Measurements from ENCODE around the gene ART1.

ART1 gene

GRCh38 chr11:3614742-3615171, 30.2 kb upstream of the ART1 start:
- no peaks in the 10 kb centered on the region for H3K27me3 ChIP-seq (ENCODE audit: control insufficient read depth, insufficient read depth, low read length)
- WGBS (ENCODE audit: insufficient coverage, insufficient read length): no CpG with 5 or more reads among the region's 5 CpGs
- no peak overlapping the region for H3K27ac ChIP-seq (ENCODE audit: low read length)
- no peak overlapping the region for H3K4me3 ChIP-seq (ENCODE audit: low read length)
- H3K36me3 ChIP-seq (ENCODE audit: control insufficient read depth, insufficient read depth, low read length): no peaks in the 10 kb centered on the region
- no peaks in the 10 kb centered on the region for H3K9me3 ChIP-seq (ENCODE audit: control insufficient read depth, insufficient read depth, low read length)
- no peak for DNase-seq (ENCODE audit: low read depth, low spot score)
- peaks cover 2% of the 10 kb centered on the region; the same call in 1 of the 2 replicates for H3K4me1 ChIP-seq (ENCODE audit: control insufficient read depth, insufficient read depth, low read length)

DNA sequence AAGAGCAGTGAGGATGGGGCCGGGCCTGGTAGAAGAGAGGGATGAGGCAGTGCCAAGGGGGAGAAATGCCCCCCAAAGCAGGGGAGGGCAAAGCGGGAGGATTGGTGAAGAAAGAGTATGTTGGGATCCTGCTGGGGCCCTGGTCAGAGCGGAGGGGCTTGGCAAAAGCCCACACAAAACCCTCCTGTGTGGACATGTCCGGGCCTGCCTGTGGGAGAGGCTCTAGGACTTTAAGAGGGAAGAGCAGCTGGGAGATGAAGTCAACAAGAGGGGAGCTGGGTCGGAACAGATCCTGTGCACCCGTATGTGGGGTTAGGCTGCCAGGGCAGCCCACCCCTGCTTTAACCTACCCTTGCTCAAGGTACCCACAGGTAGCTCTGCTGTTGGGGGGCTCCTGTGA, 28.9 kb upstream of the ART1 start:
- H3K27me3 ChIP-seq (ENCODE audit: control insufficient read depth, insufficient read depth, low read length): no peaks in the 10 kb centered on the region
- no peaks in the 10 kb centered on the region for H3K9me3 ChIP-seq (ENCODE audit: control insufficient read depth, insufficient read depth, low read length)
- no peak for DNase-seq (ENCODE audit: low read depth, low spot score)
- H3K27ac ChIP-seq (ENCODE audit: low read length): no peak overlapping the region
- whole genome bisulfite sequencing (ENCODE audit: insufficient coverage, insufficient read length): no CpG with 5 or more reads among the region's 6 CpGs
- H3K4me3 ChIP-seq (ENCODE audit: low read length): no peak overlapping the region
- no peaks in the 10 kb centered on the region for H3K36me3 ChIP-seq (ENCODE audit: control insufficient read depth, insufficient read depth, low read length)
- H3K4me1 ChIP-seq (ENCODE audit: control insufficient read depth, insufficient read depth, low read length): peaks cover 2% of the 10 kb centered on the region; the same call in 1 of the 2 replicates

DNA sequence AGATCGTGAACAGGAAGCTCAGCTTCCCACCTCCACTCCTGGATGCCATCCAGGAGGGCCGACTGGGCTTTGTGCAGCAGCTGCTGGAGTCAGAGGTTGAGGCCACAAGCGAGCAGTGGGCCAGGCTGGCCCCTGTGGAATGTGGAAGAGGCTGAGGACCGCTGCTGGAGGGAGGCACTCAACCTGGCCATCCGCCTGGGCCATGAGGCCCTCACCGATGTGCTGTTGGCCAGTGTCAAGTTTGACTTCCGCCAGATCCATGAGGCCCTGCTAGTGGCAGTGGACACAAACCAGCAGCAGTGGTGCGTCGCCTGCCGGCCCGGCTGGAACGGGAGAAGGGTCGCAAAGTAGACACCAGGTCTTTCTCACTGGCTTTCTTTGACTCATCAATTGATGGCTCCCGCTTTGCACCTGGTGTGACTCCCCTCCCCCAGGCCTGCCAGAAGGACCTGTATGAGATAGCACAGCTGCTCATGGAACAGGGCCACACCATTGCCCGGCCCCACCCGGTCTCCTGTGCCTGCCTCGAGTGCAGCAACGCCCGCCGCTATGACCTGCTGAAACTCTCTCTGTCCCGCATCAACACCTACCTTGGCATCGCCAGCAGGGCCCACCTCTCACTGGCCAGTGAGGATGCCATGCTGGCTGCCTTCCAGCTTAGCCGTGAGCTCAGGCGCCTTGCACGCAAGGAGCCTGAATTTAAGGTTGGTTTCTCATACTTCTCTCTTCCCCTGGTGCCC, 28.0 kb upstream of the ART1 start:
- H3K36me3 ChIP-seq (ENCODE audit: control insufficient read depth, insufficient read depth, low read length): no peaks in the 10 kb centered on the region
- no peak for DNase-seq (ENCODE audit: low read depth, low spot score)
- no peak overlapping the region for H3K4me3 ChIP-seq (ENCODE audit: low read length)
- peaks cover 2% of the 10 kb centered on the region; the same call in 1 of the 2 replicates for H3K4me1 ChIP-seq (ENCODE audit: control insufficient read depth, insufficient read depth, low read length)
- WGBS (ENCODE audit: insufficient coverage, insufficient read length): no CpG with 5 or more reads among the region's 25 CpGs
- no peaks in the 10 kb centered on the region for H3K27me3 ChIP-seq (ENCODE audit: control insufficient read depth, insufficient read depth, low read length)
- H3K27ac ChIP-seq (ENCODE audit: low read length): no peak overlapping the region
- no peaks in the 10 kb centered on the region for H3K9me3 ChIP-seq (ENCODE audit: control insufficient read depth, insufficient read depth, low read length)

DNA sequence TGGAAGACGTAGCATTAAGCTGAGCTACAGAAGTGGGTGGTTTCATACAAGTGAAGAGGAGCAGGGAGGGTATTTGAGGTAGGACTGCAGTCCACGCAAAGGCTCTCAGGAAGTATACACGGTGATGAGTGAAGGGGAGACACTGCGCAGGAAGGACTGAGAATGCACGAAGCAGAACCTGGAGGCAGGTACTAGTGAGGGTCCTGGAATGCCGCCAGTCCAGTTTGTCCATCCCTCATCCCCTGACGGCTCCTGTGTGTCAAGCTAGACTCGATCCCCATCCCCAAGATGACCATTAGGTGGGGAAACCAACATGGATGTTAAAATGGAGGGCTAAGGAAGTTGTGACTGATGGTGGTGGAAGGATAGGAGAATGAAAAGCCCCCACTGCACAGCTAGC, 26.9 kb upstream of the ART1 start:
- DNase-seq (ENCODE audit: low read depth, low spot score): no peak
- WGBS (ENCODE audit: insufficient coverage, insufficient read length): no CpG with 5 or more reads among the region's 8 CpGs
- no peaks in the 10 kb centered on the region for H3K36me3 ChIP-seq (ENCODE audit: control insufficient read depth, insufficient read depth, low read length)
- no peaks in the 10 kb centered on the region for H3K27me3 ChIP-seq (ENCODE audit: control insufficient read depth, insufficient read depth, low read length)
- H3K4me1 ChIP-seq (ENCODE audit: control insufficient read depth, insufficient read depth, low read length): peaks cover 2% of the 10 kb centered on the region; the same call in 1 of the 2 replicates
- H3K9me3 ChIP-seq (ENCODE audit: control insufficient read depth, insufficient read depth, low read length): no peaks in the 10 kb centered on the region
- no peak overlapping the region for H3K27ac ChIP-seq (ENCODE audit: low read length)
- no peak overlapping the region for H3K4me3 ChIP-seq (ENCODE audit: low read length)

DNA sequence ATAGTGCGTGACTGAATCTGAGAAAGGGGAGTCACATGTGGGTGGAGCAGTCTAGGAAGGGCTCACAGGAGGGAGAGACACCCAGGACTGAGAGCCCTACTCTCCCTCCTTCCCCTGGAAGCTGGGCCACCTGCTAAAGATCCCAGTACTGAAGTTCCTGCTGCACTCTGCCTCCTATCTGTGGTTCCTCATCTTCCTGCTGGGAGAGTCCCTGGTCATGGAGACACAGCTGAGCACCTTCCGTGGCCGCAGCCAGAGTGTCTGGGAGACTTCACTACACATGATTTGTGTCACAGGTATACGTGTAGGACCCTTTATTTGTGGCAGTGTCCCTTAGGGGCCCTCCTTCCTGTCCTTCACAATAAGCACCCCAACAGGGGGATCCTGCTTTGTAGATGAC, 22.4 kb upstream of the ART1 start:
- Histone ChIP-seq H3K4me1 (ENCODE audit: control insufficient read depth, insufficient read depth, low read length) (no peaks in the 10 kb centered on the region), H3K9me3 (ENCODE audit: control insufficient read depth, insufficient read depth, low read length) (no peaks in the 10 kb centered on the region), H3K27ac (ENCODE audit: low read length) (no peak overlapping the region), H3K4me3 (ENCODE audit: low read length) (no peak overlapping the region), H3K36me3 (ENCODE audit: control insufficient read depth, insufficient read depth, low read length) (no peaks in the 10 kb centered on the region), H3K27me3 (ENCODE audit: control insufficient read depth, insufficient read depth, low read length) (no peaks in the 10 kb centered on the region)
- no CpG with 5 or more reads among the region's 4 CpGs for WGBS (ENCODE audit: insufficient coverage, insufficient read length)
- no peak for DNase-seq (ENCODE audit: low read depth, low spot score)

GRCh38 chr11:3623121-3623520, 21.8 kb upstream of the ART1 start:
- Histone ChIP-seq H3K4me3 (ENCODE audit: low read length) (no peak overlapping the region), H3K9me3 (ENCODE audit: control insufficient read depth, insufficient read depth, low read length) (no peaks in the 10 kb centered on the region), H3K36me3 (ENCODE audit: control insufficient read depth, insufficient read depth, low read length) (no peaks in the 10 kb centered on the region), H3K27ac (ENCODE audit: low read length) (no peak overlapping the region), H3K4me1 (ENCODE audit: control insufficient read depth, insufficient read depth, low read length) (no peaks in the 10 kb centered on the region), H3K27me3 (ENCODE audit: control insufficient read depth, insufficient read depth, low read length) (no peaks in the 10 kb centered on the region)
- DNase-seq (ENCODE audit: low read depth, low spot score): no peak
- 100% methylated on average over 1 of the region's 5 CpGs for WGBS (ENCODE audit: insufficient coverage, insufficient read length)

- no peak for DNase-seq (ENCODE audit: low read depth, low spot score)
- no peak overlapping the region for H3K4me3 ChIP-seq (ENCODE audit: low read length)
- no peak overlapping the region for H3K27ac ChIP-seq (ENCODE audit: low read length)
- H3K27me3 ChIP-seq (ENCODE audit: control insufficient read depth, insufficient read depth, low read length): no peaks in the 10 kb centered on the region
- H3K4me1 ChIP-seq (ENCODE audit: control insufficient read depth, insufficient read depth, low read length): no peaks in the 10 kb centered on the region
- H3K9me3 ChIP-seq (ENCODE audit: control insufficient read depth, insufficient read depth, low read length): no peaks in the 10 kb centered on the region
- no peaks in the 10 kb centered on the region for H3K36me3 ChIP-seq (ENCODE audit: control insufficient read depth, insufficient read depth, low read length)
- no CpG with 5 or more reads among the region's 8 CpGs for WGBS (ENCODE audit: insufficient coverage, insufficient read length)
These were observed 21.0 kb upstream of the ART1 start for GRCh38 chr11:3623767-3624458.

DNA sequence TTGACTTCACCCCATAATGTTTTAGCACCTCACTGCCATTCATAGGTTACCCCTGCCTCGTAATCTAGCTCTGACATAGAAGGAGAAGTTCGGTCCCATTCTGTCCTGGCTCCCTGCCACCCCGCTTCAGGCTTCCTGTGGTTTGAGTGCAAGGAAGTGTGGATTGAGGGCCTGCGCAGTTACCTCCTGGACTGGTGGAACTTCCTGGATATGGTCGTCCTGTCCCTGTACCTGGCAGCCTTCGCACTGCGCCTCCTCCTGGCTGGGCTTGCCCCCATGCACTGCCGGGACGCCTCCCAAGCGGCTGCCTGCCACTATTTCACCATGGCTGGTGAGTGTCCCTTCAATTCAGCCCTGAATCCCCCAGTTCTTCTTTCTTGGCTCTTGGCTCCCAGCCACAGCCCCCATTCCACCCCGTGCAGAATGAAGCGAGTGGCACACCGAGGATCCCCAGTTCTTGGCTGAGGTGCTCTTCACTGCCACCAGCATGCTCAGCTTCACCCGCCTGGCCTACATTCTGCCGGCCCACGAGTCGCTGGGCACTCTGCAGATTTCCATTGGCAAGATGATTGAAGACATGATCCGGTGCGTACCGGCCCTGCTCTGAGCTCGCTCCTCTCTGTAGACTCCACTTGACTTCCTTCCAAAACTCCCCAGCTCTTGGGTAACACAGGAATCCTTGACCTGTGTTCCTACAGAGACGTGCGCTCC, 18.5 kb upstream of the ART1 start:
- WGBS (ENCODE audit: insufficient coverage, insufficient read length): no CpG with 5 or more reads among the region's 23 CpGs
- Histone ChIP-seq H3K4me1 (ENCODE audit: control insufficient read depth, insufficient read depth, low read length) (no peaks in the 10 kb centered on the region), H3K27ac (ENCODE audit: low read length) (no peak overlapping the region), H3K4me3 (ENCODE audit: low read length) (no peak overlapping the region), H3K36me3 (ENCODE audit: control insufficient read depth, insufficient read depth, low read length) (no peaks in the 10 kb centered on the region), H3K9me3 (ENCODE audit: control insufficient read depth, insufficient read depth, low read length) (no peaks in the 10 kb centered on the region), H3K27me3 (ENCODE audit: control insufficient read depth, insufficient read depth, low read length) (no peaks in the 10 kb centered on the region)
- no peak for DNase-seq (ENCODE audit: low read depth, low spot score)

- no peaks in the 10 kb centered on the region for H3K9me3 ChIP-seq (ENCODE audit: control insufficient read depth, insufficient read depth, low read length)
These were observed 17.6 kb upstream of the ART1 start for GRCh38 chr11:3627291-3627690.

GRCh38 chr11:3631331-3631730, 13.6 kb upstream of the ART1 start:
- DNase-seq (ENCODE audit: low read depth, low spot score): no peak
- H3K4me1 ChIP-seq (ENCODE audit: control insufficient read depth, insufficient read depth, low read length): no peaks in the 10 kb centered on the region
- WGBS (ENCODE audit: insufficient coverage, insufficient read length): no CpG with 5 or more reads among the region's 4 CpGs

More at GRCh38 chr11:3627291-3627690, 17.6 kb upstream of the ART1 start:
- Histone ChIP-seq H3K4me1 (ENCODE audit: control insufficient read depth, insufficient read depth, low read length) (no peaks in the 10 kb centered on the region), H3K27me3 (ENCODE audit: control insufficient read depth, insufficient read depth, low read length) (no peaks in the 10 kb centered on the region), H3K4me3 (ENCODE audit: low read length) (no peak overlapping the region), H3K27ac (ENCODE audit: low read length) (no peak overlapping the region), H3K36me3 (ENCODE audit: control insufficient read depth, insufficient read depth, low read length) (no peaks in the 10 kb centered on the region)
- DNase-seq (ENCODE audit: low read depth, low spot score): no peak
- no CpG with 5 or more reads among the region's 1 CpG for WGBS (ENCODE audit: insufficient coverage, insufficient read length)

More at GRCh38 chr11:3631331-3631730, 13.6 kb upstream of the ART1 start:
- no peaks in the 10 kb centered on the region for H3K27me3 ChIP-seq (ENCODE audit: control insufficient read depth, insufficient read depth, low read length)
- no peak overlapping the region for H3K4me3 ChIP-seq (ENCODE audit: low read length)
- H3K9me3 ChIP-seq (ENCODE audit: control insufficient read depth, insufficient read depth, low read length): no peaks in the 10 kb centered on the region
- H3K36me3 ChIP-seq (ENCODE audit: control insufficient read depth, insufficient read depth, low read length): no peaks in the 10 kb centered on the region
- H3K27ac ChIP-seq (ENCODE audit: low read length): no peak overlapping the region
